ENCODE measurements around the gene EHBP1.

EHBP1 gene

GRCh38 chr2:62822549-62822948, 117.0 kb downstream of the EHBP1 start:
- DNase-seq (ENCODE audit: low spot score), result no peak

DNA sequence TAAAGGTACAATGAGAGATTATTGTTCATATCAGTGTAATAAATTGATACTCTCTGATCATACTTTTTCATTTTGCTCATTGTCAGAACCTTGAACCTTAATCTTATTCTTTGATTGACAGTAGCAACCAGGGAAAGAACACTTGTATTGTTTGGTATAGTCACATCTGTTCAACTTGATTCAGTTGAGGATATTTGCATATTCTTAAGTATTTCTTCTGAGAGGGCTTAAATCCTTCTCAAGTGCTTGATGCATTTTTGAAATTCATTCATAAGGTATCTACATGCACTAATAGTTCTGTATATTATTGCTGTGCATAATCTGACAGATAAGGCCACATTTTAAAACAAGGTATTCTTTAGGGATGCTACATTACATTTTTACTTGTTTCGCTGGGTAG, 118.9 kb downstream of the EHBP1 start:
- no peak for DNase-seq (ENCODE audit: low spot score)

DNA sequence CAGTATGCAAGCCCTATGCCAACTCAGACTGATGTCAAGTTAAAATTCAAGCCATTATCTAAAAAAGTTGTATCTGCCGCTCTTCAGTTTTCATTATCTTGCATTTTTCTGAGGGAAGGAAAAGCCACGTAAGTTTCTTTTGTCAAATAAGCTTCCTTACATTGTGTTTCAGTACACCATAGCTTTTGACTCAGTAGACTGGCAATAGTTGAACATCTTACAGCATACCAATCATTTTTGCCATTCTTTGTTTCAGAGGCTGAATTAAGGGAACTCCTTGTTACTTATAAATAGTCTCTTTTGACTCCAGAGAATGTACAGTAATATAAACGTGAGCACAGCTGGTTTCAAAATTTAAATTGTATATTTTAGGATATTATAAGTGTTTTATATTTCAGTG, 120.6 kb downstream of the EHBP1 start:
- DNase-seq (ENCODE audit: low spot score), result no peak

- no peak for DNase-seq (ENCODE audit: low spot score)
Observed at GRCh38 chr2:62826953-62827675, 121.6 kb downstream of the EHBP1 start.

DNA sequence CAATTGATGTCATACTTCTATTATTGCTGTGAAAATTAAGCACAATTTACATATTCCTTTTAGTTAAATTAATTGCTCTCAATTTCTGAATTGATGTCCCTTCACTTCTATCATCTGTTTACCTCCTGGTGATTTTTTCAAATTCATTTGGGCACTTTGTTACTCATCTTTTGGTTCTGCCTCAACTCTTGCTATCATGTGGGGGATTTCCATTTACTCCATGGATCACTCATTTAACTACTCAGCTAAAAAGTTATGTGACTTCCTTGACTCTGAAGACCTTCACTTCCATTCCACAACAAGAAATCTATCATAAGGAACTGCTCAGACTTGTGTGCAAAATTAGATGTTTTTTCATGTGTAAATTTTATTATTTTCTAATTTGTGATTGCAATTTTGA, 126.2 kb downstream of the EHBP1 start:
- DNase-seq (ENCODE audit: low spot score), result no peak

GRCh38 chr2:62844311-62845090, 139.0 kb downstream of the EHBP1 start:
- DNase-seq (ENCODE audit: low spot score), result no peak

GRCh38 chr2:62845256-62845655, 139.7 kb downstream of the EHBP1 start:
- peak; percentile 12 for DNase-seq (ENCODE audit: low spot score)

- DNase-seq (ENCODE audit: low spot score), result no peak
Observed at GRCh38 chr2:62852254-62852653, 146.7 kb downstream of the EHBP1 start.

DNA sequence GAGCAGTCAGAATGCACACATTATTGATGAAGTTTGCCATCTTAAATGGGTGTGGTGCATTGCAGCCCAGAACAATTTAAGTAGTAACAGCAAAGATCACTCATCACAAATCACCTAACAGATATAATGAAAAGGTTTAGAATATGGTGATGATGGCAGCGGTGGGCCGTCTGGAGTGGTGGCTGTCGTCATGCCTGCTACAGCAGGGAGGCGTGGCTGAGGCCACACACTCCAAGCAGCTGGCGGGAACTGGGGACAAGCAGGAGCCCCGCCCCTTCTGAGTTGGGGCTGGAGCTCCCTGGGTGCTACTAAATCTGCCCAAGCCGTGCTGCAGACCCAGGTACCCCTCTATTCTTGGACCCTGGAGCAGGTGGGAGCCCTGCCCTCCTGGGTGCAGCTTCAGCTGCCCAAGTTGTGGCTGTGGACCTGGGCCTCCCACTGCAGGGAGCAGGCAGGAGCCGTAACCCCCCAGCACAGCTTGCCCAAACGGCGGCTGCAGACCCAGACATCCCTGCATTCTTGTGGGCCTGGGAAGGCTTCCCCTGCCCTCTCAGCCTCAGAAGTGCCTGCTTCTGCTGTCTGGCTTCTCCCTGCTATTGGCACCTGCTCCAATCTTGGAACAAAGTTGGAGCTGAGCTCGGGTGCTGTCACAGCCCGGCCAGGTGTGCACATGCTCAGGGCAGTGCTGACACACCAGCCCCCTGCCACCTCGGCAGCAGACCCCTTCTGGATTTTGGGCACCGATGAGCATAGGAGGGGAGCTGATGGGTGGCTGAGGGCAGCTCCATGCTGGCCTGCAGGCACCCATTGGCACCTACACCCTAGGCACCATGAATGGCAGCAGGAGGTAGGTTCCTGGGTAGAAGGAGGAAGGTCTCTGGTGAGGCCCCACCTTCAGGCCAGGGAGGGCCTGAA, 149.3 kb downstream of the EHBP1 start:
- DNase-seq (ENCODE audit: low spot score), result no peak

GRCh38 chr2:62856228-62857040, 150.9 kb downstream of the EHBP1 start:
- DNase-seq (ENCODE audit: low spot score), result no peak

GRCh38 chr2:62857139-62857931, 151.8 kb downstream of the EHBP1 start:
- DNase-seq (ENCODE audit: low spot score), result no peak

GRCh38 chr2:62858231-62858832, 152.8 kb downstream of the EHBP1 start:
- DNase-seq (ENCODE audit: low spot score), result no peak

- DNase-seq (ENCODE audit: low spot score), result no peak
Observed at GRCh38 chr2:62868947-62869346, 163.4 kb downstream of the EHBP1 start.

DNA sequence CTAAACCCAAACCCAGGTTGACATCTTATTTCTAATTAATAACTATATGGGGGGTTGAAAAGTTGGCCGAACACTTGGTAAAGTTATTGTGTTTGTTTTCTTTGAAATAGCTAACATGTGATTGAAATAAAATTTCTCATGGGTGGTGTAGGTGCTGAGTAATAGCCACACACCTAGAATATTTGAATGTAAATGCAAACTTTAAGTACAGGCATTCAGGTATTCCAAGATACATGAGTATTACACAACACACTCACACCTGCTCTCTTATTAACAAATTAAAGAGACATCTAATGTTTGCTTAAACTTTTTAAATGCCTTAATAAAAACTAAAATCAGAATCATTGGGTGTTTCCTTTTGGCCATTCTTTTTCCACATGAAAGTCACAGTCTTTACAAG, 165.5 kb downstream of the EHBP1 start:
- no peak for DNase-seq (ENCODE audit: low spot score)

GRCh38 chr2:62871506-62871905, 166.0 kb downstream of the EHBP1 start:
- no peak for DNase-seq (ENCODE audit: low spot score)

GRCh38 chr2:62873603-62874002, 168.1 kb downstream of the EHBP1 start:
- DNase-seq (ENCODE audit: low spot score), result no peak

DNA sequence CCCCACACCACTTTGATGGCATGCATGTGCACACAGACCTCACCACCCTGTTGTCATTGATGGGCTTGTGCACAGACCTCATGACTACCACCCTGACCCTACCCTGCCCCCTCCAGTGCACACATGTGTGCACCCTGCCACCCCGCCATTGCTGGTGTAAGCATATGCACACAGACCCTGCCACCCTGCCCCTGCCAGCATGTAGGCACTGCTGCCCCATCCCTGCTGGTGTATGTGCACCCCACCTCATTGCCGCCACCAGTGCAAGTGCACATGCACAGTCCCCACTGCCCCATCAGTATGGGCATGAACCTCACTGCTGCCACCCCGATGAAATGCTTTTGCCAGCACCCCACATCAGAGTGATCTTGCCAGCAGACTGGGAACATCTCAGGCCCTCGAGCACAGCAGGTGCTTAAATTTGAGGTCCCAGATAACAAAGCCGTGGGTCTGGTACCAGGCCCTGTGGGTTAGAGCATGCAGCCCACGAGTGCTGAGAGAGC, 169.4 kb downstream of the EHBP1 start:
- no peak for DNase-seq (ENCODE audit: low spot score)

DNA sequence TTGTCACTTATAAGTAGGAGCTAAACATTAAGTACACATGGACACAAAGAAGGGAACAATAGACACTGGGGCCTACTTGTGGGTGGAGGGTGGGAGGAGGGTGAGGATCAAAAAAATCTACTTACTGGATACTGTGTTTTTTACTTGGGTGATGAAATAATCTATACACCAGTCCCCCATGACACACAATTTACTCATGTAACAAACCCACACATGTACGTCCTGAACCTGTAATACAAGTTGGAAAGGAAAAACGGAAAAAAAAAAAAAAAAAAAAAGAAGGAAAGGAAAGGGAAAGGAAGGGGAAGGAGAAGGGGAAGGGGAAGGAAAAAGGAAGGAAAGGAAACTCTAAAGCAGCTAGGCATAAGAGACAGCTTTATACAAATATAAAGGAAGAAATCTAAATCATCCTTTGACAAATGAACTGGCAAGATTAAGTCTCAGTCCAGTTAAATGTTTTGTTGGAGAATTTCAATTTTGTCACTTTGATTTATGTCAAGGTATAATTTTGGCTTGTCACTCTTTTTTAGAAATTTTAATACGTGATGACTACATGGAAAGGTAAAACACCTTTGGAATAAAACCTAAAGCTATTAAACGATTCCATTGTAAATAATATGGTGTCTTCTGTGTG, 175.8 kb downstream of the EHBP1 start:
- no peak for DNase-seq (ENCODE audit: low spot score)

- no peak for DNase-seq (ENCODE audit: low spot score)
Observed at GRCh38 chr2:62883629-62884028, 178.1 kb downstream of the EHBP1 start.

DNA sequence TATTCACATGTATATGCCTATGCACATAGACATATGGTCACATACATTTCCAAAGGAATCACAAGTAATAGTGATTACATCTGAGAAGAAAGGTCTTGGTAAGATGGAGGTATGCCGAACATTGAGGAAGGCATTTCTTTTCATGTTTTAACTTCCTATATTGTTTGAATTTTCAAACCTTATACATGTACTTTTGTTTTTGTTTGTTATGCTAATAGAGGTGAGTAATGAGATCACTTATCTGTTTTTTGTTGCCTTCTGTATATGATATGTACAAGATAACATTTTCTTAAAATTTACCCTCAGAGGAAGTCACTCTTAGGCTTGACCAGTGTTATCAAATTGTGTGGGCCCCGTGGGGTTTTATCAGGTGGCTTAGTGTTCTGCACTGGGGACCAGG, 178.6 kb downstream of the EHBP1 start:
- no peak for DNase-seq (ENCODE audit: low spot score)
